Hematopoietic multipotent progenitor cell treated with erythropoietin and hydrocortisone succinate and interleukin-3 and kit ligand, for 6 days (in vitro differentiated cells): ENCODE results near the gene KAZN.
A peak's percentile ranks its signal among the peaks of the same experiment; 100 is the strongest.

ENCODE experiments used
- DNase-seq: peaks from one replicate; pipeline ENCODE4 v3.0.0-alpha.2; 2015

The KAZN gene

DNA sequence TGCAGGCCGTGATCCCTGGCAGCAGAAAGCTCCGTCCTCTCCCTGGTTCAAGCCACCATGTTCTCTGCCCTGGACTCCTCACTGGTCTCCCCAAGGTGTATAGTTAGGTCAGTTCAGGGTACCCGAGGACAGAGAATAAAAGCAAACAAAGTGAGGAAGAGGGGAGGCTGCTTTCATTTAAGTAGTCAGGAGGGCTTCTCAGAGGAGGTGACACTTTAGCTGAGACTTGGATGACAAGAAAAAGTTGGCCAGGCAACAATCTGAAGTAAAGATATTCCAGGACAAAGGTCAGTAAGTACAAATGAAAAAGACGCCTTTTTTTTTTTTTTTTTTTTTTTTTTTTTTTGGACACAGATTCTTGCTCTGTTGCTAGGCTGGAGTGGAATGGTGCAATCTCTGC is 297.2 kb downstream of the KAZN start:
- DNase-seq, result no peak

DNA sequence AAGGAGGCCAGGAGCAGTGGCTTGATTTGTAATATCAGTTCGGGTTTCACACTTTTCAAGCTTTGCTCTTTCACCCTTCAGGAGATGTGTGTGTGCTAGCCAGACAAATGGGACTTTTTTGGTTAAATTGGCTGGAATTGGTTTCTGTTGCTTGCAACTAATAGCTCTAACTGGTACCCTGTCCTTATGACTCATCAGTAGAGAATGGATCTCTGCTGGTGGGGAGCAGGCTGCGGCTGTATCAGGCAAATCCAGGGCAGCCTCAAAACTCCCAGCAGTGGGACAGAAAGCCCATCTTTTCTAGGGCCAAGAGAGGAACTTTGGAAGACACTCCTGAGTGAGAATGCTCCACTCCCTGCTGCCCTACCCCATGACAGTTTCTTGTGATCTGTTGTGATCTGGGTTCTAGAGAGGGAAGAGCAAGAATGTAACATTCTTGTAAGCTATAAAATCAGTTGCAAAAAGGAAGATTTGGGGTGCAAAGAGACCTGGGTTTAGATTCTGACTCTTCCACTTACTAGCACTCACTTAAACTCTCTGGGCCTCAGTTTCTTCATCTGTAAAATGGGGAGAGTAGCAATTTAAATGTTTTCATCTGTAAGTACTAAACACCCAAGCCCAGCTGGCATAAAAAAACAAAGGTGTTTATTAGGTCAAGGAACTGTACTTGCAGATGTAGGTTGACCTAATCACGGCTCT is 298.0 kb downstream of the KAZN start:
- no peak for DNase-seq

DNA sequence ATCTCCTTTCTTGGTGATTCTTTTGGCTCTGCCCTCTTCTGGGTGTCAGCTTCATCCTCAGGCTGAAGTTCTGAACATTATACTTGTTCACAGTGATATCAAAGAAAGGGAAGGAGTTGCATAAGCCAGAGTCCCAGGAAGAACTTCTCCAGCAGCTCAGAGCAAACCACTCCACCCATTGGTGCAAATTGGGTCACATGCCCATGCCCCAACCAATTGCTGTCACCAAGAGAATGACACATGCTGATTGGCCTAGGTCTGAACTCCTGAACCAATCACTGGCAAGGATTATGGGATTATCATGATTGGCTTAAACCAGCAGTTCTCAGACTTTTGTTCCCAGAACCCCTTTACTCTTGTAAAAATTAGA is 298.6 kb downstream of the KAZN start:
- peak; percentile 28 for DNase-seq

DNA sequence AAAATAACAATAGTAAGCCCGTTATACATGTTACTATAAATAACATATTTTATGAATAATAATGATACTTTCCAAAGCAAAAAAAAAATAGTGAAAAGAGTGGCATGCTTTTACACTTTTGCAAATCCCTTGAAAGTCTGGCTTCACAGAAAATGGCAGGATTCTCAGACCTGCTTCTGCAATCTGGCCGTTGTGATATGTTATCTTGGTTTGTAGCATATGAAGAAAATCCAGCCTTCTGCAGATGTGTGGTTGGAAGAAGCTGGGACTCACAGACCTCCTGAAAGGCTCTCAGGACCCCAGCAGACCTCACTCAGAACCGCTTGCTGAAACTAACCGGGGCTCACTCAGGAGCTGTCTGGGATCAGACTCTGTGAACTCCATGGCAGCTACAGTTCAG is 299.1 kb downstream of the KAZN start:
- DNase-seq, result no peak

DNA sequence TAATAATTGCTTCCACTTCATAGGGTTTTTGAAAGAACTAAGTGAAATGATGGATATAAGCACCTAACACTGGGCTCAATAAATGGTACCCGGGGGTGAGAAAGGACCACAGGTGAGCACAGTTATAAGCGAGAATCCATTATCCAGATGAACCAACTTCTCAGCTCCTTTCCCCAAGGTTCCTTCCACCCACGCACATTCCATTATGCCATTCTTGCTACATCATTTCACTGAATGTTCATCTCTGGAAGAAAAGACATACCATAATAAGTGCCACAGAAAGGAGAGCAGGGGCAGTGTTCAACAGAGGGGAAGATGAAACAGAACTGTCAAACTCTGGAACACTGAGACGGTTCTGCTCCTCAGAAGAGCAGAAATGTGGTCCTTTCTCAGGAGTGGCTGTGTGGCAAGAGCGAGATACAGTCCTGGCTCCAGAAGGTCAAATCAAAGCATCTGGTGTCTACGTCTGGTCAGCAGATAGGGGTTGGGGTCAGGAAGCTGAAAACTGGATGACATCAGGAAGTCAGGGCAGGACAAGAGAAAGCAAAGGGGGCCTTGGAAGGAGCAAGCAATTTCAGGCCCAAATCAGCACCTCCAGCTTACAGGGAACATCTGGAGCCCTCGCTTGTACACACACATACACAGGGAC is 299.6 kb downstream of the KAZN start:
- no peak for DNase-seq

DNA sequence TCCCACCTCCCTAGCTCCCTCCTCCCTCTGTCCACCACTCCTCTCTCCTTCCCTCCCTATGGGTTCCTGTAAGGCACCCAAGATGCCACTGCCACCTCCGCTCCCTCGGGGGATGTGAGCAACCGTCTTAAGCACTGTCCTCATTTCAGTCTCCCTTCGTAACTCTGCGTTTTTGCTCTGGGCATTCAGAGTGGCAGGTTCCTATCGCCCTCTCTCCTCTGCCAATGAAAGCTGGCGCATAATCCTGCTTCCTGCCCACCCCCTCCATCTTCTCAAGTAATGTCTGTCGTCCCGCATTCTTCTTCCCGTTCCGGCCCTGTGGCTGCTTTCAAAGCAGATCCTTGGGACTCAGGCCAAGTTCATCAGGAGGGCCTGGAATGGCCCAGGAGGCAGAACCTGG is 301.2 kb downstream of the KAZN start:
- no peak for DNase-seq

DNA sequence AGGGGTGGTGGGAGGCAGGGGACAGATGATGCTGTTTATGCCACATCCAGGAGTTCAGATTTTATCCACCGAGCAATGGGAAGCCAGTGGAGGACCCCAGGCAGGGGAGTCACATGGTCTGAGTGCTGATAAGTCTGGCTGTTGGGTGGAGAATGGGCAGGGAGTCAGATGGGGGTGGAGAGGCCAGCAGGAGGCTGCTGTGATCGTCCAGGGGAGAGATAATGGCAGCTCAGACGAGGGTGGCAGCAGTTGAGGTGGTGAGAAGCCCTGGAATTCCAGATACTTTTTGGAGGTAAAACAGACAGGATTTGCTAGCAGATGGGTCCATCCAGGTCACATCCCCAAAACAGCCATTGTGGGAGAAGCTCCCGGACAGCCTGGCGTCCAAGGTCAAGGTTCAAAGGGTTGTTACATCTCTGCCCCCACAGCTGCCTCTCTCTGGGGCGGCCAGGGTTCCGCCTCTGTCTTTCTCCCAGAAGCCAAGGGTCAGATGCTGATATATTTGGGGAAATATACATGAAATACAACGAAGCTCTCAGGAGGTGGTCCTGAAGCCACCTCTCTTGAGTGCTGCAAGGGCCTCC is 303.0 kb downstream of the KAZN start:
- no peak for DNase-seq

DNA sequence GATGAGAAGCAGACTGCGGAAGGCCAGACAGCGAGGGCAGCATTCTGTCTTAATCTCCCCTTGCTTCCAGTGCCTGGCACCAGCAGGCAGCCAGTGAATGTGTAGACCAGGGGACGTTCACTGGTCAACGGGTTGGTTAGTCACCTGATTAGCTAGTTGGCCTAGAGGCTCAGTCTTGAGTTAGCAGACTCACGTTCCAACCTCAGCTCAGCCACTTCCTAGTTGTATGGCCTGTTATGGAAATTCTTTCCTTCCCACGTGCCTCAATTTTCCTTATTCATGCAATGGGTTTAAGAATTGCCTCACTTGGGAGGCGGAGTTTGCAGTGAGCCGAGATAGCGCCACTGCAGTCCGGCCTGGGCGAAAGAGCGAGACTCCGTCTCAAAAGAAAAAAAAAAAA is 305.4 kb downstream of the KAZN start:
- DNase-seq, result no peak

DNA sequence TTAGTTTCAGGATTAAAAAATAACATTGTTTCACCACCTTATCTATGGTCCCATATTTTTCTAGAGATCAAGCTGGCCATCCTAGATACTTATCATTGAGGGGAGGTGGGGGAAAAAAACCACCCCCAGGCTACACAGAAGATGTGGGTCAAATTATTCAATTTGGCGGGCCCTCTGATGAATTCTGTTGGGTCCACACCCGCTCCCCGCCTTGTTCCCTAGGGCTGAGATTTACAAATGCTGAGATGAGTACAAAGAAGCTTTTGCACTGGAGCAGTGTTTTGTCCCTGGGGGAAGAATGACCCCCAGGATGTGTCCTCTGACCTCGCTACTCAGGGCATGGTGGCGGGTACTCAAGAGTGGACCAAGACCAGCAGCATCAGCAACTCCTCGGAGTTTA is 308.2 kb downstream of the KAZN start:
- DNase-seq, result no peak

DNA sequence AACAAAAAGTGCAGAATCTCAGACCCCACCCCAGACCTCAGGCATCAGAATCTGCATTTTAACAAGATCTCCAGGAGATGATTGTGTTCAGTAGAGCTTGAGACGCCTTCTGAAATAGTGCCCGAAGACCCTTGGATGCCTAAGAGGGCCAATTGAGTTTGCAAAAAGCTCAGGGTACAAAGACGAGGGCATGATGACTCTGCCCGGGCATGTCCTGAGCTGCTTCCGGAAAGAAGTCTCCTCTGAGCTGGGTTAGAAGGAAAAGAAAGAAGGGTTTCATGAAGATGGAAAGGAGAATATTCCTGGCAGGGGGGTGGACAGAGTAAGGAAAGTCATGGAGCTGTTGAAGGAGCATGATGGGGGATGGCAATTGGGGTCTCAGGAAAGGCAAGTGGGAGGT is 308.9 kb downstream of the KAZN start:
- no peak for DNase-seq

DNA sequence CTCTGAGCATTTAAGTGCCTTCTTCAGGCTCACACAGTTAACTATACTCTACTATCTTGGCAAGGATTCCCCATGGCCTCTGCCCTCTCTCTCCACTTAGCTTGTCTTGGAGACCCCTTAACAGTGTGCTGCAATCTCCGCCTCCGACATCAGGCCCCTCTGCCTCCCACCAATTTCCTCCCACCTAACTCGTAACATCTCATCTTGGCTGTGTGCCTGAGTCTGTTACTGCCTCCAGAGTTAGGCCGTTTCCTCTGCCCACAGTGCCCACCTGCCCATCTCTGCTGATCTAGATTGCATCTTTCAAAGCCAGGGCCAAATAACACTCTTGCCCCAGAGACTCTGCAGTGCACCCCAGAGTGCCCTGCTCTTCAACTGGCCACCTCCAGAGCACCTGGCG is 310.8 kb downstream of the KAZN start:
- DNase-seq, result no peak

DNA sequence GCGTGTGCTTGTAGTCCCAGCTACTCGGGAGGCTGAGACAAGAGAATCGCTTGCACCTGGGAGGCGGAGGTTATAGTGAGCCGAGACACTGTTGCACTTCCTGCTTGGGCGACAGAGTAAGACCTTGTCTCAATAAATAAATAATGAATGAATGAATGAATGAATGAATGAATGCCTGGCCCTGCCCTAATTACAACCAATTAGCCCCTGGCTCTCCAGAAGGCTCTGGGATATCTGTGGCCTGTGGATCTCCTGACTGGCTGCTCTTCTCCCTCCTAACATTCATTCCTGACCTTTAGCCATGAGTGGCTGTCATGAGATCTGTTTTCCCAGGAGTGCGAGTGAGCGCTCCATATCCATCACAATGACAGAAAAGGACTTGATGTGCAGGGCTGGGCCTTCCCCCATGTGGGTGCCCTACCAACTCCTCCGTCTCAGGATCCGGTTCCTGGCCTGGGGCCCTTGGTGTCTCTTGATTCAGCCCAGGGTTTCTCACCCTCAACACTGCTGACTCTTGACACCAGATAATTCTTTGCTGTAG is 311.5 kb downstream of the KAZN start:
- DNase-seq, result no peak

DNA sequence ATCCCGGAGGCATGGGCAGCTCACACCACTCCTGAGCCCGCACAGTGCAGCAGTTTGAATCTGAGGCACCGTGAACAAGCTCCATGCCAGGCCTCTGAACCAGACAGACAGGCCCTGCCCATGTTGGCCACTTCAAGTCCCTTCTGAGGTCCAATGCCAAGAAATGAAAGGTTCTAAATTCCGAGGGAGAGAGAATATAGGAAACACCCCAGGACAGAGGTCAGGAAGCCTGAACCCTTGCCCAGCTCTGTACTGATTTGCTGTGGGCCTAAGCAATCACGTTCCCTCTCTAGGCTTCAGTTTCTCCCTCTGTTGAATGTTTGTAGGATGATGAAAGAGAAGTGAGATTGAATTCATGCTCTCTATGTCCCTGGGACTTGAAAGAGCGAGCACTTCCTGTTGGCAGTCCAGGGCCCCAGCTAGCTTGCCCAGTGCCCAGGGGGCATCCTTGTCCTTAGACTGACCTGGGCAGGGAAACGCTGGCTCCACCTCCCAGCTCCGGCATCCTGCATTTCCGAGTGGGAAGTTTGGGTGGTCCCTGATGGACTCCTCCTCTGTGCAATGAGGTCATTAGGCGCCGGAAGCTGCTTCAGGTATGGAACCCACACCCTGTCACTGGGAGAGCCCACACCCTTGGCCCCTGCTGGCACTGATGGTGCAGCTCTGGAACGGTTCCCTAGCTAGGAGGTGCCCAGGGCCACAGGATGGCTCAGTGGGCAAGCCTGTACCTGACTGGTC is 312.7 kb downstream of the KAZN start:
- no peak for DNase-seq

DNA sequence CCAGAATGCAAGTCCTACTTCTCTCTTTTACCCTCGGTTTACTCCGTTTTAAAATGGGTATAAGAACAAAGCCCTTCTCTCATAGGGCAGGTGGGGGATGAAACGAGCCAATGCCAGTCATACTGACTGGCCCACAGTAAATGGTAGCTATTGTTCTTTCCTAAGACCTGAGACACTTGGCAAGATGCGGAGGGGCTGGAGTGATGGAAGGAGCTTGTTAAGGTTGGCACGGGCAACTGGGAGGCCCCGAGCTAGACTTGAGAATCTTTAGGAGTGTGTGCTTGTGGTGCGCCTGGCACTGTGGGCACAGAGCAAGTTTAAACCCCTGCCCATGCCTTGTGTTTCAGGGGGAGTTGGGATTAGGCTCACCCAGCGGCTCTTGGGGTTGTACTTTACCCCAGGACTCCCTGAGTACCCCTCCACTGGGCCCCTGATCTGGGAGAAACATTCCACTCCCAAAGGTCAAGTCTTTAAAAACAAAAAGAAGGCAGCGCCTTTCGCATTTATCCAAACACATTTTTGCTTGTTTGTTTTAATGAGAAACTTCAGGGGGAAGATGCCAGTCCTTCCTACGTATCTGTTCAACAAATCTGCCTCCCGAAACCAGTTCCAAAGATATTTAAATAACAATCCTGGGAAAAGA is 314.5 kb downstream of the KAZN start:
- no peak for DNase-seq

DNA sequence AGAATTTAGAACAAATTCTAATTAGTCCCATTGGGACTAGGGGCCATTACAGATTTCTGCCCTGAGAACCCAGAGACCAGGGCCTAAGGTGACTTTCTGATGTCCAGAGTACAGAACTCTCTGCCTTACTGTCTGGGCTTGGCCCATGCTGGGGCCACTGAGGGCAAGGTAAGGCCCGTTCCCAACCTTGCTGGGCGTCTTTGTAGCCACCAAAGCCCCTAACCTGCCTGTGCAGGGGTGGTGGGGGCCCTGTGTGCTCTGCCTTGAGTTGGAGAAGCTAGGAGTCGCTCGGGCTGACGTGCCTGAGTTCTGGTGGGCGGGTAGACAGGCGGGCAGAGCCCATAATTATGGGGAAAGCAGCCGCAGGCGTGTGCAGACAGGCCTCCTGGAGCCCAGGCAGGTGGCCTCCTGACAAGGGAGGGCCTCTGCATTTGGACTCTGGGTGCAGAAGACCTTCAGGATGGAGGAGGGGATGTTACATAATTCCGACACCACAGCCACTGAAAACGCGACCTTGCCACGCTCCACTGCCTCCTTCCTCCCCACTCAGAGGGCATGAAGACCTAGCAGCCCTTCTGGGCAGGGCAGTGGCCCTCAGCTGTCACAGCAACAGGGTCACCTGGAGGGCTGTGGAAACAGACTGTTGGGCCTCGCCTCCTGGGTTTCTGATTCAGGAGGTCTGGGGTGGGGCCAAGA is 315.1 kb downstream of the KAZN start:
- no peak for DNase-seq

DNA sequence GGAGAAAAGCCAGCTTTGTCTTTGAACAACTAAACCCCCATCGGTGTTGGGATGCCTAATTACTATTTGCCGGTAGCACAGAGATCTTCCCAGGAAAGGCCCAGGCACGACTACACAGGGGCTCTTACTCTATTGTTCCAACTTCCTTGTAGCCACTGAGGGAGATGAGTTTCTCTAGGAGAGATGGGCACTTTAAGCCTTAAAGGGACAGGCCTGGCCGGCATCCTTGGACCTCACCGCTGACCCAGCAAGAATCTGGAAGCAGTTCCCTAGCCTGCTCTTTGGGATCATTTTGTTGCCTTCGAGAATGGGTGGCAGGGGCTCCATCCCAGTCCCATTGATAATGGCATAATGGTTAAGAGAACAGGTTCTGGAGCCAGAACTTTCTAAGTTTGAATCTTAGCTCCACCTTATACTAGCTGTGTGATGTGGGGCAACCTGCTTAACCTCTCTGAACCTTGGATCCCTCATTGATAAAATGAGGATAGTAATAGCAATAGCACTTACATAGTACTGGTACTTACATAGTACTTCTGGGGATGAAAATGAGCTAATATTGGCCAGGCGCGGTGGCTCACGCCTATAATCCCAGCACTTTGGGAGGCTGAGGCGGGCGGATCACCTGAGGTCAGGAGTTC is 316.0 kb downstream of the KAZN start:
- no peak for DNase-seq

DNA sequence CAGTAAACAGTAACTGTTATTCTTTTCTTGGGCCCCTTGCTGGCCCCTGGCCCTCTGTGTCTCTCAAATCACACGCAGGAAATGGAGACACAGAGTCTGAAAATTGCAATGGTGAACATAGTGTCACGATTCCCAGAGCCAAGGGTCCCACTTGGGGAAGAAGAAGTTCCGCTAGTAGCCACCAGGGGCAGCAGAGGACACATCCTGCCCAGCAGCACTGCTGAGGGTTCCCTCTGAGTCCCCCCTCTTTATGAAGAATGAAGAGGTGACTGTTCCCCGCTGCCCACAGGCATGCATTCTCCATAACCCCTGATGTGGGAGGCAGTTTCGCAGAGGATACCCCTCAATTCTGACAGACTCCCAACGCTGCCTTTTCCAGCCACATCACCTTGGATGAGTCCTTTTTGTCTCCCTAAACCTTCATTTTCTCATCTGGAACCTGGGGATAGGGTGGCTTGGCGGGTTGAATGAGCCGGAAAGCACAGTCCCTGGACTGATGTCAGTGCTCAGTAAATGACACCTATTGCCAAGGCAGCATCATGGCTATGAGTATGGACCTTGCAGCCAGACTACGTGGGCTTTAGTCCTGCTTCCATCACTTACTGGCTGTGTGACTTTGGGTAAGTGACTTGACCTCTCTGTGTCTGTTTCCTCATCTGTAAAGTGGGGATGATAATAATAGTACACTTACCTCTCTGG is 317.0 kb downstream of the KAZN start:
- DNase-seq, result peak; percentile 68

DNA sequence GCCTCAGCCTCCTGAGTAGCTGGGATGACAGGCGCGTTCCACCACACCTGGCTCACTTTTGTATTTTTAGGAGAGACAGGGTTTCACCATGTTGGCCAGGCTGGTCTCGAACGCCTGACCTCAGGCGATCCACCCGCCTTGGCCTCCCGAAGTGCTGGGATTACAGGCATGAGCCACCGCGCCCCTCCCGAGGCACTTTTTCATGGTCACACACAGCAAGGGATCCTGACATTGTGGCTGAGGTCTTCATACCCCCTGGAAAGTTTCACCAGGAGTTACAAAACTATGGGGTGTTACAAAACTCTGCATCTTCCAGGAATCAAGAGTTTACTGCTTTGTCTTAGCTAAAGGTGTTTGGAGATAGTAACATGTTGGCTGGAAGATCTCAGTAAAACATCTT is 320.8 kb downstream of the KAZN start:
- no peak for DNase-seq

DNA sequence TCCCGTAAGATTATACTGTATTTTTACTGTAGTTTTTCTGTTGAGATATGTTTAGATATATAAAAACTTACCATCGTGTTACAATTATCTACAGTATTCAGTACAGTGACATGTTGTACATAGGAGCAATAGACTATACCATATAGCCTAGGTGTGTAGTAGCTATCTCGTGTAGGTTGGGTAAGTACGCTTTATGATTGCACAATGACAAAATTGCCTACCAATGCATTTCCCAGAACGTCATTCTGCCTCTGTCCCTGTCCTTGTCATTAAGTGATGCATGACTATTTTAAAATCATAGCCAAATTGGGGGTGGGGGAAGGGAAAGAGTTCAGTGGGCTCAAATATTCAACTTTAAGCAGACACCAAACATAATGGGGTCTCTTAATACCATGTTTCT is 321.3 kb downstream of the KAZN start:
- DNase-seq, result no peak

DNA sequence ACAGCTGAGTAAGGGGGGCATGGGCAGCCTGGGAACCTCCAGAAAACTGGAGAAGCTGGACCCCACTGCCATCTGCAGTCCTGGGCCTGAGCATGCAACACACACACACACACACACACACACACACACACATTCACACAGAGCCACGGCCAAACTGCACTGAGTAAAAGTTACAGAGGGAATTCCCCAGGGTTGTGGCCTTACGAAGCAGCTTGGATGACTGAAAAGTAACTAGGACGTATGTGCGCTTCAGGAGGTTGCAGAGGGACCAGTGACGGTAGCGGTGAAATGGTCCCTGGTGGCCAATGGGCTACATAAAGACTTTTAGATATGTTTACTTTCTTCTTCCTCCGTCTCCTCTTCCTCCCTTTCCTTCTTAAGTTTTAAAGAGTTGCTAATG is 322.6 kb downstream of the KAZN start:
- no peak for DNase-seq

DNA sequence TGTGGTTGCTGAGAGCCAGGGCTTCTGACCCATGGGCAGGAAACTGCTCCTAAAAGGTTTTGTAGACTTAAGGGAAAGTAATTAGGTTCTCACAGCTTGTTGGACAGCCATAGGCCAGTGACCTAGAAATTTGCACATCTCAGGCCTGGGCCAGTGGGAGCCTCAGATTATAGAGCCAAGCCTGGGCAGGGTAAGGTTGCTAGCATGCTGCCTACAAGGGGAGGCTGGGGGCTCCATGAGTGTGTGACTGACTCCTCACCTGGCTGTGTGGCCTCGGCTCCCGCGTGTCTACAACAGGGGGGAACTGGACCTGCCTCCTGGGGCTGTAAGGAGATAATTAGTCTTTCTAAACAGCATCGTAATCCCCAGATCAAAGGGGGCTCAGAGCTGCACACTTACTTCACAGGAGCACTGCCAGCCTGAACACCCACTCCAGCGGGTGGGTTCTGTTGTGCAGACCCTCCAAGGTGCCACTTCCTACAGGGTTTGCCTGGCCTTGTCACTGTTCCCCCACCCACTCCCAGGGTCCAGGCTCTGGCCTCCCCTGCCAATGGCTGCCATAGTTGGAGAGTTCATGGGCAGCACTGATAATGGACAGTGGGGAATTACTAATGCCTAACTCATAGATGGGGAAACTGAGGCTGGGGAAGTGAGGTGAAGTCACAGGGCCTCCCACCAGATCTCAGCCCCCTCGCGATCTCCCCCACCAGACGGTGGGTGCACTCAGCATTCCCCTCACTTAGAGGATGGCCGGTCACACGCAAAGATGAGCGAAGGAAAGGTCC is 324.6 kb downstream of the KAZN start:
- no peak for DNase-seq
